ENCODE results near the gene BTG1. TPM values are rescaled to one million over a fixed set of nuclear protein-coding genes. Genes with fewer than 3 reads are reported as not detected.

Gene BTG1
- total RNA-seq, 1 experiment from 2014 or later = 26.7 TPM

DNA sequence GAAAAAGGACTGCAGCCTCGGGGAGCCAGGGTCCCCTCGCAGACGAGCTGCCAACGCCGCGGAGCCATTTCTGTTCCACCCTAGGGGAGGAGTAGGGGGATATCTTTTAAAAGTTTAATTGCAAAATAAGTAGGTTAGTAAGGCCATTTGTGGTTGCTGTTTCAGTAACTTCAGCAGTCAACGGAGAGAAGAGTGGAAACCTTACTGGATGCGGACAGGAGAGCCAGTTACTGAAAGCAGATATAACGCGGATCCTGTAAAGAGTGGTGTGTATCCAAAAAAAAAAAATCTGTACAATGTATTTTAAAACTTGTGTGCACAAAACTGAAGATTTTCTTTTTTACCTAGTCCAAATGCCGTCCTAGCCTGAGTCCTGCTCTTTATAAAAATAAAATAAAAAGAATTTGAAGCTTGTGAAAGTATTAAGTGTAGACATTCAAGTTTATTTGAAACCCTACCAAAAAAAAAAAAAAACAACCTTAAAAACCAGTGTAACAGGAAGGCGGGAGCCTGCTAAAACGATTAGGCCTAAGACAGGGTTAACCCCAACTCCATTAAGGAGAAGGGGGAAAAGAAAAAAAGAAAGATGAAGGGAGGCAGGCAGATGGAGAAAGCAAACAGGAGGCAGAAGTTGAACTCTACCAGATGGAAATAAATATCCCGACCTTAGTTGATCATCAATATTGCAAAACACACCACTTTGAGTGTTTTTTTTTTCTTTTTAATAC, 1.0 kb upstream of the BTG1 start:
- no peaks in the 10 kb centered on the region for H3K27me3 Mint-ChIP-seq (ENCODE audit: low read depth)
- no peaks in the 10 kb centered on the region for H3K9me3 Mint-ChIP-seq
- H3K27ac Mint-ChIP-seq = peak overlapping the region; percentile 100
- POLR2A ChIA-PET = interaction anchor here (0.6 to 3.5 kb wide), 17 partner anchors 10 to 1292 kb away, joined by 3 to 67 read pairs (median 4); no protein-coding TSS in a partner anchor
- CTCF ChIA-PET = interaction anchor here (0.9 to 3.7 kb wide), 5 partner anchors 10 to 765 kb away, joined by 3 to 50 read pairs (median 4); no protein-coding TSS in a partner anchor
- H3K36me3 Mint-ChIP-seq = peaks cover 25% of the 10 kb centered on the region
- peak overlapping the region; percentile 99 for H3K4me3 Mint-ChIP-seq
- ATAC-seq (no peak), DNase-seq (ENCODE audit: low spot score) (no peak)
- H3K4me1 Mint-ChIP-seq = peaks cover 49% of the 10 kb centered on the region
- TF ChIP-seq, protein P1, sequence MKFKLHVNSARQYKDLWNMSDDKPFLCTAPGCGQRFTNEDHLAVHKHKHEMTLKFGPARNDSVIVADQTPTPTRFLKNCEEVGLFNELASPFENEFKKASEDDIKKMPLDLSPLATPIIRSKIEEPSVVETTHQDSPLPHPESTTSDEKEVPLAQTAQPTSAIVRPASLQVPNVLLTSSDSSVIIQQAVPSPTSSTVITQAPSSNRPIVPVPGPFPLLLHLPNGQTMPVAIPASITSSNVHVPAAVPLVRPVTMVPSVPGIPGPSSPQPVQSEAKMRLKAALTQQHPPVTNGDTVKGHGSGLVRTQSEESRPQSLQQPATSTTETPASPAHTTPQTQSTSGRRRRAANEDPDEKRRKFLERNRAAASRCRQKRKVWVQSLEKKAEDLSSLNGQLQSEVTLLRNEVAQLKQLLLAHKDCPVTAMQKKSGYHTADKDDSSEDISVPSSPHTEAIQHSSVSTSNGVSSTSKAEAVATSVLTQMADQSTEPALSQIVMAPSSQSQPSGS (CRISPR knock-in tag; IDR thresholded peaks at IDR 0.05; ENCODE audit: borderline replicate concordance, low read depth) = no peak
- TF ChIP-seq, protein P2, sequence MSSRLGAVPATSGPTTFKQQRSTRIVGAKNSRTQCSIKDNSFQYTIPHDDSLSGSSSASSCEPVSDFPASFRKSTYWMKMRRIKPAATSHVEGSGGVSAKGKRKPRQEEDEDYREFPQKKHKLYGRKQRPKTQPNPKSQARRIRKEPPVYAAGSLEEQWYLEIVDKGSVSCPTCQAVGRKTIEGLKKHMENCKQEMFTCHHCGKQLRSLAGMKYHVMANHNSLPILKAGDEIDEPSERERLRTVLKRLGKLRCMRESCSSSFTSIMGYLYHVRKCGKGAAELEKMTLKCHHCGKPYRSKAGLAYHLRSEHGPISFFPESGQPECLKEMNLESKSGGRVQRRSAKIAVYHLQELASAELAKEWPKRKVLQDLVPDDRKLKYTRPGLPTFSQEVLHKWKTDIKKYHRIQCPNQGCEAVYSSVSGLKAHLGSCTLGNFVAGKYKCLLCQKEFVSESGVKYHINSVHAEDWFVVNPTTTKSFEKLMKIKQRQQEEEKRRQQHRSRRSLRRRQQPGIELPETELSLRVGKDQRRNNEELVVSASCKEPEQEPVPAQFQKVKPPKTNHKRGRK (CRISPR knock-in tag; IDR thresholded peaks at IDR 0.05; ENCODE audit: borderline replicate concordance) = 0 out of 2 replicates have a peak, but pooled peaks have one; percentile 55

DNA sequence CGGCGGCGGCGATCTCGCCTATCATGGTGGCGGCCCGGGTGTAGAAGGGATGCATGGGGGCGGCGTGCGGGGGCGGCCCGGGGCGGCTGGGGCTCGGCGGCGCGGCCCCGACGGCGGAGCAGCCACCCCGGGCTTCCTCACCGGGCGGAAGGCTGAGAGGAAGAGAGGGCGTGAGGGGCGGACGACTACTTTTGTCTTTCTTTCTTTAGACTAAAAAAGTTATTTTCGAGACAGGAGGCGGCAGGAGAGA, 240 bp downstream of the BTG1 start:
- no peaks in the 10 kb centered on the region for H3K27me3 Mint-ChIP-seq (ENCODE audit: low read depth)
- ChIA-PET CTCF (interaction anchor here (0.9 to 3.7 kb wide), 9 partner anchors 9 to 764 kb away, joined by 3 to 50 read pairs (median 4); no protein-coding TSS in a partner anchor), POLR2A (interaction anchor here (0.6 to 3.5 kb wide), 34 partner anchors 11 to 784 kb away, joined by 3 to 67 read pairs (median 4); no protein-coding TSS in a partner anchor)
- H3K4me1 Mint-ChIP-seq = peaks cover 61% of the 10 kb centered on the region
- DNase-seq (ENCODE audit: low spot score) (no peak), ATAC-seq (no peak)
- H3K36me3 Mint-ChIP-seq = peaks cover 25% of the 10 kb centered on the region
- no peaks in the 10 kb centered on the region for H3K9me3 Mint-ChIP-seq
- H3K4me3 Mint-ChIP-seq = peak overlapping the region; percentile 99
- peak overlapping the region; percentile 99 for H3K27ac Mint-ChIP-seq
- TF ChIP-seq, protein P3, sequence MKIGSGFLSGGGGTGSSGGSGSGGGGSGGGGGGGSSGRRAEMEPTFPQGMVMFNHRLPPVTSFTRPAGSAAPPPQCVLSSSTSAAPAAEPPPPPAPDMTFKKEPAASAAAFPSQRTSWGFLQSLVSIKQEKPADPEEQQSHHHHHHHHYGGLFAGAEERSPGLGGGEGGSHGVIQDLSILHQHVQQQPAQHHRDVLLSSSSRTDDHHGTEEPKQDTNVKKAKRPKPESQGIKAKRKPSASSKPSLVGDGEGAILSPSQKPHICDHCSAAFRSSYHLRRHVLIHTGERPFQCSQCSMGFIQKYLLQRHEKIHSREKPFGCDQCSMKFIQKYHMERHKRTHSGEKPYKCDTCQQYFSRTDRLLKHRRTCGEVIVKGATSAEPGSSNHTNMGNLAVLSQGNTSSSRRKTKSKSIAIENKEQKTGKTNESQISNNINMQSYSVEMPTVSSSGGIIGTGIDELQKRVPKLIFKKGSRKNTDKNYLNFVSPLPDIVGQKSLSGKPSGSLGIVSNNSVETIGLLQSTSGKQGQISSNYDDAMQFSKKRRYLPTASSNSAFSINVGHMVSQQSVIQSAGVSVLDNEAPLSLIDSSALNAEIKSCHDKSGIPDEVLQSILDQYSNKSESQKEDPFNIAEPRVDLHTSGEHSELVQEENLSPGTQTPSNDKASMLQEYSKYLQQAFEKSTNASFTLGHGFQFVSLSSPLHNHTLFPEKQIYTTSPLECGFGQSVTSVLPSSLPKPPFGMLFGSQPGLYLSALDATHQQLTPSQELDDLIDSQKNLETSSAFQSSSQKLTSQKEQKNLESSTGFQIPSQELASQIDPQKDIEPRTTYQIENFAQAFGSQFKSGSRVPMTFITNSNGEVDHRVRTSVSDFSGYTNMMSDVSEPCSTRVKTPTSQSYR (CRISPR knock-in tag; IDR thresholded peaks at IDR 0.05) = no peak
- TF ChIP-seq JUN (CRISPR knock-in tag; IDR thresholded peaks at IDR 0.05) (no peak), ZNF232 (CRISPR knock-in tag; IDR thresholded peaks at IDR 0.05) (no peak), RELA (CRISPR knock-in tag; IDR thresholded peaks at IDR 0.05; ENCODE audit: borderline replicate concordance) (no peak), ESRRA (CRISPR knock-in tag; IDR thresholded peaks at IDR 0.05; ENCODE audit: borderline replicate concordance) (no peak), EMX1 (CRISPR knock-in tag; IDR thresholded peaks at IDR 0.05) (no peak), ZNF671 (CRISPR knock-in tag; IDR thresholded peaks at IDR 0.05) (no peak), ZNF219 (CRISPR knock-in tag; IDR thresholded peaks at IDR 0.05; ENCODE audit: borderline replicate concordance) (no peak), ATF1 (CRISPR knock-in tag; IDR thresholded peaks at IDR 0.05) (no peak), TCF7 (CRISPR knock-in tag; IDR thresholded peaks at IDR 0.05; ENCODE audit: low read depth) (no peak), NR2C2 (CRISPR knock-in tag; IDR thresholded peaks at IDR 0.05) (no peak), ZBTB21 (CRISPR knock-in tag; IDR thresholded peaks at IDR 0.05; ENCODE audit: borderline replicate concordance) (no peak), ZNF317 (CRISPR knock-in tag; IDR thresholded peaks at IDR 0.05; ENCODE audit: borderline replicate concordance, low read depth) (no peak), MYBL2 (CRISPR knock-in tag; IDR thresholded peaks at IDR 0.05) (no peak)
- TF ChIP-seq, protein P4, sequence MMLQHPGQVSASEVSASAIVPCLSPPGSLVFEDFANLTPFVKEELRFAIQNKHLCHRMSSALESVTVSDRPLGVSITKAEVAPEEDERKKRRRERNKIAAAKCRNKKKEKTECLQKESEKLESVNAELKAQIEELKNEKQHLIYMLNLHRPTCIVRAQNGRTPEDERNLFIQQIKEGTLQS (CRISPR knock-in tag; conservative IDR thresholded peaks at IDR 0.05) = no peak
- TF ChIP-seq, protein P5, sequence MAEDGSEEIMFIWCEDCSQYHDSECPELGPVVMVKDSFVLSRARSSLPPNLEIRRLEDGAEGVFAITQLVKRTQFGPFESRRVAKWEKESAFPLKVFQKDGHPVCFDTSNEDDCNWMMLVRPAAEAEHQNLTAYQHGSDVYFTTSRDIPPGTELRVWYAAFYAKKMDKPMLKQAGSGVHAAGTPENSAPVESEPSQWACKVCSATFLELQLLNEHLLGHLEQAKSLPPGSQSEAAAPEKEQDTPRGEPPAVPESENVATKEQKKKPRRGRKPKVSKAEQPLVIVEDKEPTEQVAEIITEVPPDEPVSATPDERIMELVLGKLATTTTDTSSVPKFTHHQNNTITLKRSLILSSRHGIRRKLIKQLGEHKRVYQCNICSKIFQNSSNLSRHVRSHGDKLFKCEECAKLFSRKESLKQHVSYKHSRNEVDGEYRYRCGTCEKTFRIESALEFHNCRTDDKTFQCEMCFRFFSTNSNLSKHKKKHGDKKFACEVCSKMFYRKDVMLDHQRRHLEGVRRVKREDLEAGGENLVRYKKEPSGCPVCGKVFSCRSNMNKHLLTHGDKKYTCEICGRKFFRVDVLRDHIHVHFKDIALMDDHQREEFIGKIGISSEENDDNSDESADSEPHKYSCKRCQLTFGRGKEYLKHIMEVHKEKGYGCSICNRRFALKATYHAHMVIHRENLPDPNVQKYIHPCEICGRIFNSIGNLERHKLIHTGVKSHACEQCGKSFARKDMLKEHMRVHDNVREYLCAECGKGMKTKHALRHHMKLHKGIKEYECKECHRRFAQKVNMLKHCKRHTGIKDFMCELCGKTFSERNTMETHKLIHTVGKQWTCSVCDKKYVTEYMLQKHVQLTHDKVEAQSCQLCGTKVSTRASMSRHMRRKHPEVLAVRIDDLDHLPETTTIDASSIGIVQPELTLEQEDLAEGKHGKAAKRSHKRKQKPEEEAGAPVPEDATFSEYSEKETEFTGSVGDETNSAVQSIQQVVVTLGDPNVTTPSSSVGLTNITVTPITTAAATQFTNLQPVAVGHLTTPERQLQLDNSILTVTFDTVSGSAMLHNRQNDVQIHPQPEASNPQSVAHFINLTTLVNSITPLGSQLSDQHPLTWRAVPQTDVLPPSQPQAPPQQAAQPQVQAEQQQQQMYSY (CRISPR knock-in tag; IDR thresholded peaks at IDR 0.05) = no peak
- TF ChIP-seq, protein P6, sequence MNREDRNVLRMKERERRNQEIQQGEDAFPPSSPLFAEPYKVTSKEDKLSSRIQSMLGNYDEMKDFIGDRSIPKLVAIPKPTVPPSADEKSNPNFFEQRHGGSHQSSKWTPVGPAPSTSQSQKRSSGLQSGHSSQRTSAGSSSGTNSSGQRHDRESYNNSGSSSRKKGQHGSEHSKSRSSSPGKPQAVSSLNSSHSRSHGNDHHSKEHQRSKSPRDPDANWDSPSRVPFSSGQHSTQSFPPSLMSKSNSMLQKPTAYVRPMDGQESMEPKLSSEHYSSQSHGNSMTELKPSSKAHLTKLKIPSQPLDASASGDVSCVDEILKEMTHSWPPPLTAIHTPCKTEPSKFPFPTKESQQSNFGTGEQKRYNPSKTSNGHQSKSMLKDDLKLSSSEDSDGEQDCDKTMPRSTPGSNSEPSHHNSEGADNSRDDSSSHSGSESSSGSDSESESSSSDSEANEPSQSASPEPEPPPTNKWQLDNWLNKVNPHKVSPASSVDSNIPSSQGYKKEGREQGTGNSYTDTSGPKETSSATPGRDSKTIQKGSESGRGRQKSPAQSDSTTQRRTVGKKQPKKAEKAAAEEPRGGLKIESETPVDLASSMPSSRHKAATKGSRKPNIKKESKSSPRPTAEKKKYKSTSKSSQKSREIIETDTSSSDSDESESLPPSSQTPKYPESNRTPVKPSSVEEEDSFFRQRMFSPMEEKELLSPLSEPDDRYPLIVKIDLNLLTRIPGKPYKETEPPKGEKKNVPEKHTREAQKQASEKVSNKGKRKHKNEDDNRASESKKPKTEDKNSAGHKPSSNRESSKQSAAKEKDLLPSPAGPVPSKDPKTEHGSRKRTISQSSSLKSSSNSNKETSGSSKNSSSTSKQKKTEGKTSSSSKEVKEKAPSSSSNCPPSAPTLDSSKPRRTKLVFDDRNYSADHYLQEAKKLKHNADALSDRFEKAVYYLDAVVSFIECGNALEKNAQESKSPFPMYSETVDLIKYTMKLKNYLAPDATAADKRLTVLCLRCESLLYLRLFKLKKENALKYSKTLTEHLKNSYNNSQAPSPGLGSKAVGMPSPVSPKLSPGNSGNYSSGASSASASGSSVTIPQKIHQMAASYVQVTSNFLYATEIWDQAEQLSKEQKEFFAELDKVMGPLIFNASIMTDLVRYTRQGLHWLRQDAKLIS (CRISPR knock-in tag; IDR thresholded peaks at IDR 0.05; ENCODE audit: borderline replicate concordance) = no peak
